HepG2 (cell line): ENCODE measurements around the gene ARMH1. TPM values are rescaled to one million over a fixed set of nuclear protein-coding genes. Genes with fewer than 3 reads are reported as not detected.

Experiments used
- ATAC-seq: fragments of 200-7000 bp; cut with Tn5 transposase; 3 replicates; pipeline ENCODE4 v1.9.1; 2020; ENCODE audit warnings: mild to moderate bottlenecking, moderate library complexity
- BruUV-seq: library from RNA; stranded (reverse); fragments of 400-500 nt; replicated peaks from 2 replicates; lab custom pipeline; 2021; lab: Mats Ljungman, UMichigan
- CTCF ChIA-PET: fragments of 300-600 bp; formaldehyde crosslinking; extraction: SDS; loops from one replicate; lab custom pipeline; 2021; ENCODE audit warnings: low total read pairs, inconsistent platforms, low intra/inter-chr PET ratio; lab: Yijun Ruan, JAX
- POLR2A ChIA-PET: fragments of 350-600 bp; sonication (Branson Sonifier 250); formaldehyde crosslinking; loops from one replicate; lab custom pipeline; 2020; ENCODE audit warnings: antibody characterized with exemption, inconsistent platforms; lab: Yijun Ruan, JAX
- DNase-seq: peaks from one replicate; pipeline ENCODE4 v3.0.0-alpha.2; 2015; ENCODE audit warnings: low spot score
- FAIRE-seq: peaks from 3 replicates; lab custom pipeline; 2011; peaks lifted over from hg19 to GRCh38; lab: Jason Lieb, UNC
- H2AFZ ChIP-seq: one replicate; pipeline ENCODE4 v1.6.1; 2011; ENCODE audit warnings: low read length, inconsistent platforms
- H3K27ac ChIP-seq: fragments of 300-600 bp; 3 replicates; pipeline ENCODE4 v1.8.0; 2011; ENCODE audit warnings: mixed run types, mild to moderate bottlenecking, mixed read lengths, low read length, inconsistent platforms; ENCODE audit not compliant: insufficient read depth; ENCODE audit errors: extremely low read length
- H3K27me3 ChIP-seq, 2 experiments: fragments of 200-600 bp in 1 of 2; 2 replicates in 1 of 2; 3 replicates in 1 of 2; pipeline versions ENCODE4 v1.6.0 to v1.8.0; 2011; ENCODE audit warnings: low read length in 2 of 2, mild to moderate bottlenecking in 2 of 2, moderate library complexity in 2 of 2, inconsistent platforms in 1 of 2; ENCODE audit not compliant: insufficient read depth in 2 of 2, control insufficient read depth in 1 of 2
- H3K36me3 ChIP-seq, 2 experiments: fragments of 200-600 bp in 1 of 2; replicated peaks in 1 of 2; 2 replicates in 1 of 2; 3 replicates in 1 of 2; pipeline versions ENCODE4 v1.5.1 to v1.8.0; 2011; ENCODE audit warnings: low read length in 2 of 2, inconsistent platforms in 1 of 2; ENCODE audit not compliant: insufficient read depth in 2 of 2, control insufficient read depth in 1 of 2
- H3K4me1 ChIP-seq: 2 replicates; pipeline ENCODE4 v1.5.1; 2012; ENCODE audit warnings: low read length, inconsistent platforms; ENCODE audit not compliant: insufficient read depth
- H3K4me2 ChIP-seq: 2 replicates; pipeline ENCODE4 v1.6.0; 2011; ENCODE audit warnings: low read depth, low read length, inconsistent platforms
- H3K4me3 ChIP-seq, 3 experiments: fragments of 200-600 bp in 1 of 3; sonication (generic), shearing (Covaris generic) in 1 of 3; replicated peaks in 1 of 3; 2 replicates each; pipeline ENCODE4 v1.5.1; 2011 to 2016; ENCODE audit warnings: low read length in 3 of 3, inconsistent platforms in 2 of 3, low read depth in 2 of 3, mild to moderate bottlenecking in 2 of 3, control low read depth in 1 of 3, mixed read lengths in 1 of 3; ENCODE audit not compliant: insufficient read depth in 1 of 3
- H3K79me2 ChIP-seq: one replicate; pipeline ENCODE4 v1.6.1; 2011; ENCODE audit warnings: low read length, inconsistent platforms; ENCODE audit not compliant: insufficient read depth
- H3K9ac ChIP-seq: 2 replicates; pipeline ENCODE4 v1.6.0; 2011; ENCODE audit warnings: mild to moderate bottlenecking, low read depth, low read length, inconsistent platforms; ENCODE audit not compliant: insufficient read depth
- H3K9me3 ChIP-seq: 2 replicates; pipeline ENCODE4 v1.5.1; 2012; ENCODE audit warnings: mild to moderate bottlenecking, low read length
- H4K20me1 ChIP-seq: 2 replicates; pipeline ENCODE4 v1.6.0; 2011; ENCODE audit warnings: inconsistent platforms, mild to moderate bottlenecking, low read length, moderate library complexity; ENCODE audit not compliant: insufficient read depth
- FOSL2 ChIP-seq: sonication (generic); formaldehyde crosslinking; IDR thresholded peaks from 2 replicates; pipeline ENCODE4 v1.4.0; 2020; ENCODE audit warnings: missing genetic modification reagents
- PATZ1 ChIP-seq: sonication (generic); formaldehyde crosslinking; IDR thresholded peaks from 2 replicates; pipeline ENCODE4 v1.4.0; 2020; ENCODE audit warnings: missing genetic modification reagents
- XRCC5 ChIP-seq: fragments of 200-400 bp; formaldehyde crosslinking; optimal IDR thresholded peaks from 2 replicates; pipeline ENCODE3; 2017; ENCODE audit warnings: mild to moderate bottlenecking, low read length
- ZBTB38 ChIP-seq: sonication (generic); formaldehyde crosslinking; IDR thresholded peaks from 2 replicates; pipeline ENCODE4 v1.5.1; 2020; ENCODE audit warnings: mild to moderate bottlenecking, missing genetic modification reagents
- ZNF557 ChIP-seq: sonication (generic); formaldehyde crosslinking; IDR thresholded peaks from 2 replicates; pipeline ENCODE4 v1.4.0; 2020; ENCODE audit warnings: missing genetic modification reagents
- ZNF598 ChIP-seq: sonication (generic); formaldehyde crosslinking; IDR thresholded peaks from 2 replicates; pipeline ENCODE4 v1.5.1; 2020; ENCODE audit warnings: mild to moderate bottlenecking, missing genetic modification reagents, borderline replicate concordance
- WGBS: methylation state at CpG from one replicate; pipeline ENCODE4 v1.1.6; 2017; ENCODE audit warnings: low lambda C conversion rate; 5-methylcytosine and 5-hydroxymethylcytosine counted together
- in situ Hi-C: cut with HindIII; loops from 2 replicates; pipeline ENCODE4 v1.10.0; 2017; ENCODE audit warnings: low pct_unique_long_range_greater_than_20kb; ENCODE audit not compliant: extremely low pct_ligation_motif_present
- intact Hi-C: fragments of 100-400 bp; cut with micrococcal nuclease; formaldehyde crosslinking; loops from one replicate; pipeline ENCODE4 v1.10.0; 2022; ENCODE audit not compliant: unreplicated experiment
- polyA plus RNA-seq, 8 experiments: library from polyadenylated mRNA; depleted of rRNA in 3 of 8; stranded (reverse) in 7 of 8; unstranded in 1 of 8; fragments of >200 nt; fragmentation: Illumina TruSeq in 4 of 8; extraction: Trizol in 4 of 8; gene quantifications; 2 replicates each; pipeline versions ENCODE4 v1.2.1 to v1.2.3, GENCODE V29; 2011 to 2016; ENCODE audit warnings: low read depth in 4 of 8, missing spikeins in 1 of 8, mixed read lengths in 1 of 8; ENCODE audit not compliant: insufficient read depth in 1 of 8
- total RNA-seq, 5 experiments: library from RNA; depleted of rRNA; stranded (reverse); fragments of >200 nt; fragmentation: Illumina TruSeq; extraction: Trizol; gene quantifications; 2 replicates each; pipeline ENCODE4 v1.2.3, GENCODE V29; 2016; ENCODE audit warnings: low read depth in 1 of 5

The ARMH1 gene
- total and polyA plus RNA-seq, 2 of the 13 experiments (the other 11 are each of a cell fraction or from before 2014, with no cell fraction given) = 0.69 TPM; not detected in 1

GRCh38 chr1:44652445-44653106 is 21.9 kb upstream of the ARMH1 start (continued):
- TF ChIP-seq ZNF598 (peak; percentile 41; the same call in 1 of the 2 replicates), PATZ1 (CRISPR knock-in tag) (0 out of 2 replicates have a peak, but pooled peaks have one; percentile 7), ZBTB38 (peak; percentile 47; the same call in 1 of the 2 replicates), FOSL2 (CRISPR knock-in tag) (0 out of 2 replicates have a peak, but pooled peaks have one; percentile 20), XRCC5 (peak; percentile 88)
- TF ChIP-seq, all 625 proteins: peak for 25

- Histone ChIP-seq H3K79me2 (no peaks in the 10 kb centered on the region), H2AFZ (no peak overlapping the region), H3K4me1 (peaks cover 21% of the 10 kb centered on the region), H3K9me3 (no peaks in the 10 kb centered on the region), H4K20me1 (no peaks in the 10 kb centered on the region), H3K4me3 (no peak overlapping the region), H3K9ac (no peak overlapping the region), H3K4me2 (no peak overlapping the region), H3K27ac (no peak overlapping the region), H3K27me3 (no peaks in the 10 kb centered on the region), H3K36me3 (peaks cover 24 to 37% of the 10 kb centered on the region in 2 experiments)
- no peak for ATAC-seq
- no peak for DNase-seq
- WGBS = 79% methylated on average over 11 of the region's 11 CpGs
- no TSS peak for BruUV-seq
- no peak for FAIRE-seq
- CTCF ChIA-PET = interaction anchor here (1.7 to 2.1 kb wide), 2 partner anchors 44 to 46 kb away, joined by 4 to 18 read pairs; no protein-coding TSS in a partner anchor
- intact Hi-C loops = loop anchor here (1.0 to 5.0 kb wide), 3 partner anchors 44 to 275 kb away; no protein-coding TSS in a partner anchor
- in situ Hi-C loops = loop anchor here (5.0 kb wide), 1 partner anchor 46 kb away; no protein-coding TSS in a partner anchor
- no peak for TF ChIP-seq ZNF557 (CRISPR knock-in tag)
- POLR2A ChIA-PET = interaction anchor here (0.8 to 3.7 kb wide), 6 partner anchors 9 to 77 kb away, joined by 3 to 25 read pairs (median 4); partner anchors contain the start of genes ARMH1, RNU5D-1 and TMEM53
Measured at GRCh38 chr1:44653107-44653964, 21.2 kb upstream of the ARMH1 start.
